K562 (cell line): ENCODE measurements around the gene CYP17A1. TPM values are rescaled to one million over a fixed set of nuclear protein-coding genes. Genes with fewer than 3 reads are reported as not detected.

Source experiments
- ATAC-seq: fragments of 200-7000 bp; cut with Tn5 transposase; 3 replicates; pipeline ENCODE4 v1.9.1; 2020; ENCODE audit warnings: moderate library complexity
- BruUV-seq: library from RNA; stranded (reverse); fragments of 400-500 nt; replicated peaks from 2 replicates; lab custom pipeline; 2021; lab: Mats Ljungman, UMichigan
- CTCF ChIA-PET: fragments of 300-600 bp; formaldehyde crosslinking; extraction: SDS; loops from one replicate; lab custom pipeline; 2021; ENCODE audit warnings: low intra/inter-chr PET ratio; lab: Yijun Ruan, JAX
- POLR2A ChIA-PET: fragments of 300-600, 350-650 bp; sonication (Branson Sonifier 250); formaldehyde crosslinking; extraction: SDS; loops from one replicate; lab custom pipeline; 2021; ENCODE audit warnings: antibody characterized with exemption, inconsistent platforms; lab: Yijun Ruan, JAX
- DNase-seq, 4 experiments: peaks; one replicate each; pipeline versions ENCODE4 v3.0.0 to v3.0.0-alpha.2; 2011 to 2018; ENCODE audit warnings: low spot score in 3 of 4, mixed read lengths in 3 of 4; ENCODE audit errors: extremely low read depth in 1 of 4
- FAIRE-seq: peaks from 2 replicates; lab custom pipeline; 2011; peaks lifted over from hg19 to GRCh38; lab: Jason Lieb, UNC
- H2AFZ ChIP-seq: 2 replicates; pipeline ENCODE4 v1.6.0; 2011; ENCODE audit warnings: low read depth, low read length, control low read depth, inconsistent platforms
- H3K27ac ChIP-seq: fragments of 200-600 bp; 3 replicates; pipeline ENCODE4 v1.8.0; 2011; ENCODE audit warnings: low read depth, mild to moderate bottlenecking, control low read depth, inconsistent platforms, low read length, moderate library complexity, mixed read lengths; ENCODE audit errors: extremely low read depth
- H3K27me3 ChIP-seq, 2 experiments: fragments of 300-600 bp in 1 of 2; 2 replicates in 1 of 2; 3 replicates in 1 of 2; pipeline versions ENCODE4 v1.6.0 to v1.8.0; 2011; ENCODE audit warnings: inconsistent platforms in 2 of 2, low read length in 2 of 2, mild to moderate bottlenecking in 1 of 2, mixed read lengths in 1 of 2, moderate library complexity in 1 of 2; ENCODE audit not compliant: control insufficient read depth in 2 of 2, insufficient read depth in 2 of 2
- H3K36me3 ChIP-seq: fragments of 300-600 bp; 3 replicates; pipeline ENCODE4 v1.8.0; 2011; ENCODE audit warnings: mild to moderate bottlenecking, low read length, inconsistent platforms; ENCODE audit not compliant: control insufficient read depth, insufficient read depth
- H3K4me1 ChIP-seq, 2 experiments: fragments of 200-600 bp in 1 of 2; replicated peaks in 1 of 2; 2 replicates in 1 of 2; 3 replicates in 1 of 2; pipeline versions ENCODE4 v1.5.1 to v1.8.0; 2011; ENCODE audit warnings: inconsistent platforms in 2 of 2, low read length in 2 of 2, mild to moderate bottlenecking in 1 of 2, mixed read lengths in 1 of 2, moderate library complexity in 1 of 2; ENCODE audit not compliant: control insufficient read depth in 2 of 2, insufficient read depth in 2 of 2
- H3K4me2 ChIP-seq: 2 replicates; pipeline ENCODE4 v1.6.1; 2011; ENCODE audit warnings: low read length, control low read depth, inconsistent platforms, mixed read lengths; ENCODE audit not compliant: insufficient read depth
- H3K4me3 ChIP-seq: fragments of 200-600 bp; sonication (generic), shearing (Covaris generic); 2 replicates; pipeline ENCODE4 v1.5.1; 2016; ENCODE audit warnings: control low read depth, inconsistent platforms
- H3K79me2 ChIP-seq: fragments of 200-600 bp; 3 replicates; pipeline ENCODE4 v1.8.0; 2011; ENCODE audit warnings: low read length, inconsistent platforms; ENCODE audit not compliant: control insufficient read depth, insufficient read depth
- H3K9ac ChIP-seq, 2 experiments: 2 replicates each; pipeline versions ENCODE4 v1.6.0 to v1.6.1; 2011; ENCODE audit warnings: low read depth in 2 of 2, low read length in 2 of 2, control low read depth in 1 of 2, inconsistent platforms in 1 of 2, mild to moderate bottlenecking in 1 of 2, mixed read lengths in 1 of 2; ENCODE audit not compliant: insufficient read depth in 1 of 2
- H3K9me1 ChIP-seq: one replicate; pipeline ENCODE4 v1.6.0; 2011; ENCODE audit warnings: inconsistent platforms, mild to moderate bottlenecking, low read length, moderate library complexity; ENCODE audit not compliant: control insufficient read depth, insufficient read depth
- H3K9me3 ChIP-seq: replicated peaks from 2 replicates; pipeline ENCODE4 v1.5.1; 2011; ENCODE audit warnings: low read depth, low read length, inconsistent platforms; ENCODE audit not compliant: control insufficient read depth, insufficient read depth
- H4K20me1 ChIP-seq: replicated peaks from 2 replicates; pipeline ENCODE4 v1.6.1; 2011; ENCODE audit warnings: low read length, inconsistent platforms, mixed read lengths; ENCODE audit not compliant: control insufficient read depth, insufficient read depth
- ATF3 ChIP-seq, 2 experiments: fragments of 450-650 bp in 1 of 2; sonication (generic) in 1 of 2; formaldehyde crosslinking in 1 of 2; IDR thresholded peaks in 1 of 2; conservative IDR thresholded peaks in 1 of 2; 2 replicates each; pipeline versions ENCODE4 v1.6.1 to v1.8.1; 2016 to 2023; ENCODE audit warnings: mild to moderate bottlenecking in 2 of 2, moderate library complexity in 2 of 2, inconsistent platforms in 1 of 2, missing genetic modification reagents in 1 of 2
- BCLAF1 ChIP-seq, 2 experiments: fragments of 450-650 bp in 1 of 2; IDR thresholded peaks; 2 replicates each; pipeline ENCODE4 v1.6.1; 2011 to 2017; ENCODE audit warnings: low read depth in 2 of 2, antibody characterized with exemption in 1 of 2, borderline replicate concordance in 1 of 2, low read length in 1 of 2, mild to moderate bottlenecking in 1 of 2, mixed read lengths in 1 of 2; ENCODE audit not compliant: control insufficient read depth in 1 of 2
- EP300 ChIP-seq: IDR thresholded peaks from 2 replicates; pipeline ENCODE4 v1.6.1; 2012; ENCODE audit warnings: low read length, improper control_type of control experiment
- GABPB1 ChIP-seq: sonication (generic); formaldehyde crosslinking; IDR thresholded peaks from 2 replicates; pipeline ENCODE4 v1.8.0; 2022; ENCODE audit warnings: mild to moderate bottlenecking, missing genetic modification reagents
- HMG20A ChIP-seq: fragments of 450-650 bp; formaldehyde crosslinking; conservative IDR thresholded peaks from 2 replicates; pipeline ENCODE4 v1.4.0; 2020; ENCODE audit warnings: mild to moderate bottlenecking, mixed read lengths
- JUN ChIP-seq, 2 experiments: sonication (generic) in 1 of 2; formaldehyde crosslinking in 1 of 2; IDR thresholded peaks; 2 replicates each; pipeline versions ENCODE4 v1.6.1 to v1.8.0; 2012 to 2022; ENCODE audit warnings: borderline replicate concordance in 2 of 2, mild to moderate bottlenecking in 2 of 2, improper control_type of control experiment in 1 of 2, low read depth in 1 of 2, low read length in 1 of 2, missing genetic modification reagents in 1 of 2
- KLF10 ChIP-seq: fragments of 250-450 bp; sonication (Bioruptor Pico); IDR thresholded peaks from 2 replicates; pipeline ENCODE4 v1.6.1; 2021; ENCODE audit warnings: matching md5 sums
- PCBP1 ChIP-seq: fragments of 200-400 bp; formaldehyde crosslinking; IDR thresholded peaks from 2 replicates; pipeline ENCODE4 v1.6.1; 2018; ENCODE audit warnings: mild to moderate bottlenecking, low read depth, low read length; ENCODE audit not compliant: poor library complexity, severe bottlenecking
- PML ChIP-seq: IDR thresholded peaks from 2 replicates; pipeline ENCODE4 v1.6.1; 2012; ENCODE audit warnings: low read length, inconsistent platforms
- POLR2AphosphoS5 ChIP-seq: IDR thresholded peaks from 2 replicates; pipeline ENCODE4 v1.6.1; 2011; ENCODE audit warnings: mild to moderate bottlenecking, low read depth, low read length, moderate library complexity; ENCODE audit not compliant: control insufficient read depth, insufficient read depth
- TEAD1 ChIP-seq, 2 experiments: fragments of 450-650 bp in 1 of 2; sonication (generic) in 1 of 2; formaldehyde crosslinking; IDR thresholded peaks; 2 replicates each; pipeline versions ENCODE4 v1.4.0 to v1.8.0; 2020 to 2022; ENCODE audit warnings: mild to moderate bottlenecking in 2 of 2, missing genetic modification reagents in 1 of 2
- YY1 ChIP-seq, 3 experiments: IDR thresholded peaks; 2 replicates each; pipeline ENCODE4 v1.6.1; 2011; ENCODE audit warnings: low read length in 2 of 3, mild to moderate bottlenecking in 2 of 3, moderate library complexity in 2 of 3, borderline replicate concordance in 1 of 3, control low read depth in 1 of 3, low read depth in 1 of 3; ENCODE audit not compliant: insufficient read depth in 3 of 3, insufficient replicate concordance in 2 of 3, control insufficient read depth in 1 of 3, insufficient read length in 1 of 3; ENCODE audit errors: extremely low read depth in 1 of 3
- ZFX ChIP-seq: sonication (generic); formaldehyde crosslinking; IDR thresholded peaks from 2 replicates; pipeline ENCODE4 v1.8.0; 2022; ENCODE audit warnings: mild to moderate bottlenecking, missing genetic modification reagents, moderate library complexity
- ZNF589 ChIP-seq: fragments of 200-800 bp; sonication (Bioruptor generic); IDR thresholded peaks from 2 replicates; pipeline ENCODE4 v1.6.1; 2016; ENCODE audit warnings: low read depth, missing genetic modification characterization, missing compliant biosample characterization
- ZZZ3 ChIP-seq: fragments of 450-650 bp; IDR thresholded peaks from 2 replicates; pipeline ENCODE4 v1.6.1; 2016; ENCODE audit warnings: antibody characterized with exemption, mild to moderate bottlenecking, moderate library complexity
- WGBS: fragments of 100-300 bp; shearing (Covaris generic); methylation state at CpG from one replicate; pipeline ENCODE4 v1.1.6; 2016; ENCODE audit warnings: low coverage, mixed read lengths; ENCODE audit not compliant: insufficient coverage; ENCODE audit errors: missing lambda C conversion rate; 5-methylcytosine and 5-hydroxymethylcytosine counted together
- in situ Hi-C: fragments of 300-500 bp; cut with MboI; formaldehyde crosslinking; loops from 4 replicates; pipeline ENCODE4 v1.15.0; 2018; ENCODE audit warnings: inconsistent platforms, mixed read lengths
- intact Hi-C: fragments of 100-400 bp; cut with micrococcal nuclease; formaldehyde crosslinking; loops from 2 replicates; pipeline ENCODE4 v1.14.2; 2022
- polyA plus RNA-seq, 8 experiments: library from polyadenylated mRNA; depleted of rRNA in 4 of 8; stranded (reverse) in 5 of 8; unstranded in 3 of 8; fragments of >200 nt; fragmentation: Nextera tagmentation in 2 of 8; fragmentation: Illumina TruSeq in 1 of 8; extraction: Ambion mirVana in 2 of 8; extraction: Trizol in 1 of 8; gene quantifications; 2 replicates each; pipeline versions ENCODE4 v1.2.1 to v1.2.3, GENCODE V29; 2011 to 2014; ENCODE audit warnings: inconsistent platforms in 1 of 8, missing spikeins in 1 of 8
- total RNA-seq, 7 experiments: library from RNA; depleted of rRNA in 6 of 7; stranded (reverse); fragments of >200 nt in 6 of 7; fragmentation: Illumina TruSeq in 2 of 7; extraction: Trizol in 2 of 7; gene quantifications; 2 replicates each; pipeline versions ENCODE4 v1.2.1 to v1.2.3, GENCODE V29; 2011 to 2021; ENCODE audit warnings: low replicate concordance in 1 of 7

CYP17A1 gene
- total and polyA plus RNA-seq, 9 of the 15 experiments (the other 6 are each of a cell fraction or from before 2014, with no cell fraction given): 2.3 TPM; not detected in 8

DNA sequence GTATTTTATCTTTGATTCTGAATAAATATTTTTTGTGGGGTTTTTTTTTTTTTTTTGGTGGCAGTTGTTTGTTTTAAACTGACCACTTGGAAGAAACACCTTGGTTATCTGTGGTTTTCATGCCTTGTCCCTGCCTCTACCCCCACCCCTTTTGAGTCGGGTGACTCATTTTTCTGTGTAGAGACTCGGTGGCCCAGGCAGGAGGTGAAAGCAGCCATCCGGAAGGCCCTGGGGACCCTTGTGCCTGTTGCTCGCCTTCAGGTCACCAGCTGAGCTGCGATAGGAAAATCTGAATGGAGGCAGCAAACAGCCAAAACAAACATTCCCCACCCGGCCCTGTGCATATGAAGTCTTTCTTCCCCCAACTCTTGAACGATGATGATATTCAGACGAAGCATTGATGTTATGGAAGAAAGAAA lies 22.8 kb downstream of the CYP17A1 start:
- peak; percentile 95 for FAIRE-seq
- peak overlapping the region; percentile 62 to 68 for H3K9ac ChIP-seq
- peaks cover 36% of the 10 kb centered on the region; the same call in 2 of the 3 replicates for H3K36me3 ChIP-seq
- BruUV-seq: no TSS peak
- POLR2A ChIA-PET: no interaction called here
- H3K9me3 ChIP-seq: no peaks in the 10 kb centered on the region
- 4% methylated on average over 7 of the region's 8 CpGs for WGBS
- CTCF ChIA-PET: no interaction called here
- H3K27me3 ChIP-seq: no peaks in the 10 kb centered on the region
- peaks cover 2% of the 10 kb centered on the region for H3K9me1 ChIP-seq
- peak overlapping the region; percentile 71 for H2AFZ ChIP-seq
- H3K4me2 ChIP-seq: peak overlapping the region; percentile 58; the same call in 1 of the 2 replicates
- H4K20me1 ChIP-seq: no peaks in the 10 kb centered on the region
- peaks cover 26 to 33% of the 10 kb centered on the region in 2 experiments for H3K4me1 ChIP-seq
- peak; percentile 93 for ATAC-seq
- peak; percentile 86 to 87 (median 86) for DNase-seq
- H3K79me2 ChIP-seq: no peaks in the 10 kb centered on the region
- intact Hi-C loops: loop anchor here (5.0 kb wide), 1 partner anchor 52 kb away; no protein-coding TSS in a partner anchor
- in situ Hi-C loops: no loop called here
- H3K4me3 ChIP-seq: no peak overlapping the region
- peak overlapping the region; percentile 91 for H3K27ac ChIP-seq
- TF ChIP-seq POLR2AphosphoS5 (0 out of 2 replicates have a peak, but pooled peaks have one; percentile 20), PML (no peak), GABPB1 (CRISPR knock-in tag) (peak; percentile 56; the same call in 1 of the 2 replicates), ZNF589 (CRISPR knock-in tag) (peak; percentile 72; the same call in 1 of the 2 replicates), ZZZ3 (no peak), HMG20A (no peak), ATF3 (IDR thresholded peaks at IDR 0.05) (peak; percentile 87), ATF3 (CRISPR knock-in tag; conservative IDR thresholded peaks at IDR 0.05) (no peak), BCLAF1 (IDR thresholded peaks at IDR 0.05; ENCODE audit: borderline replicate concordance in 1 of 2, control insufficient read depth in 1 of 2, low read depth in 2 of 2, low read length in 1 of 2) (no peak), EP300 (peak; percentile 59; the same call in 1 of the 2 replicates), ZFX (CRISPR knock-in tag) (peak; percentile 45), KLF10 (CRISPR knock-in tag) (no peak), YY1 (IDR thresholded peaks at IDR 0.05; ENCODE audit: borderline replicate concordance in 1 of 3, control insufficient read depth in 1 of 3, extremely low read depth in 1 of 3, insufficient read depth in 3 of 3, insufficient read length in 1 of 3, insufficient replicate concordance in 2 of 3, low read depth in 1 of 3, low read length in 2 of 3) (peak in 1 of 3 experiments; percentile 45), PCBP1 (no peak), TEAD1 (CRISPR knock-in tag; IDR thresholded peaks at IDR 0.05) (no peak), JUN (IDR thresholded peaks at IDR 0.05; ENCODE audit: borderline replicate concordance, low read depth, low read length) (0 out of 2 replicates have a peak, but pooled peaks have one; percentile 69), JUN (CRISPR knock-in tag; IDR thresholded peaks at IDR 0.05; ENCODE audit: borderline replicate concordance) (no peak)
